ENCODE data around the gene NBAS. TPM values are rescaled to one million over a fixed set of nuclear protein-coding genes. Genes with fewer than 3 reads are reported as not detected.

Gene NBAS
- total and polyA plus RNA-seq, 9 of the 15 experiments (the other 6 are each of a cell fraction or from before 2014, with no cell fraction given): 15.3 to 94.4 (median 69.9) TPM

- DNase-seq (ENCODE audit: extremely low read depth in 1 of 4, low spot score in 3 of 4) (no peak), FAIRE-seq (no peak), ATAC-seq (no peak)
- no peaks in the 10 kb centered on the region for H3K9me1 ChIP-seq (ENCODE audit: control insufficient read depth, insufficient read depth, low read length)
- no peak overlapping the region for H3K4me2 ChIP-seq (ENCODE audit: insufficient read depth, low read length)
- CTCF ChIA-PET (ENCODE audit: low intra/inter-chr PET ratio): no interaction called here
- POLR2A ChIA-PET: interaction anchor here (1.3 kb wide), 1 partner anchor 26 kb away, joined by 3 read pairs; no protein-coding TSS in a partner anchor
- intact Hi-C loops (cut with micrococcal nuclease) (no loop called here), in situ Hi-C loops (cut with MboI) (no loop called here)
- no peak overlapping the region for H3K27ac ChIP-seq (ENCODE audit: extremely low read depth, low read depth, low read length)
- no peaks in the 10 kb centered on the region; a peak in 1 of 5 replicates for H3K4me1 ChIP-seq (replicated peaks in 1 of 2; ENCODE audit: control insufficient read depth in 2 of 2, insufficient read depth in 2 of 2, low read length in 2 of 2)
- H3K9ac ChIP-seq (ENCODE audit: insufficient read depth in 1 of 2, low read depth in 2 of 2, low read length in 2 of 2): no peak overlapping the region
- H2AFZ ChIP-seq (ENCODE audit: low read depth, low read length): no peak overlapping the region
- no TSS peak for BruUV-seq (replicated peaks)
- H3K79me2 ChIP-seq (ENCODE audit: control insufficient read depth, insufficient read depth, low read length): no peaks in the 10 kb centered on the region
- peaks cover 84% of the 10 kb centered on the region for H3K36me3 ChIP-seq (ENCODE audit: control insufficient read depth, insufficient read depth, low read length)
- TF ChIP-seq HMBOX1 (IDR thresholded peaks at IDR 0.05): no peak
- TF ChIP-seq SLC30A9 (CRISPR knock-in tag; IDR thresholded peaks at IDR 0.05): no peak
- TF ChIP-seq PTTG1 (tag; IDR thresholded peaks at IDR 0.05; ENCODE audit: low read depth): no peak
- TF ChIP-seq MTA2 (IDR thresholded peaks at IDR 0.05; ENCODE audit: low read depth): no peak
- no peaks in the 10 kb centered on the region for H4K20me1 ChIP-seq (replicated peaks; ENCODE audit: control insufficient read depth, insufficient read depth, low read length)
- no peak overlapping the region for H3K4me3 ChIP-seq
- WGBS (ENCODE audit: insufficient coverage, low coverage, missing lambda C conversion rate): 96% methylated on average over 2 of the region's 2 CpGs
- no peaks in the 10 kb centered on the region for H3K27me3 ChIP-seq (ENCODE audit: control insufficient read depth in 2 of 2, insufficient read depth in 2 of 2, low read length in 2 of 2)
- H3K9me3 ChIP-seq (replicated peaks; ENCODE audit: control insufficient read depth, insufficient read depth, low read depth, low read length): no peaks in the 10 kb centered on the region
Measured at GRCh38 chr2:15279201-15279876, 281.8 kb downstream of the NBAS start.

GRCh38 chr2:15278296-15278695, 282.8 kb downstream of the NBAS start:
- POLR2A ChIA-PET: interaction anchor here (0.8 kb wide), 1 partner anchor 817 kb away, joined by 3 read pairs; no protein-coding TSS in a partner anchor
- H3K79me2 ChIP-seq (ENCODE audit: control insufficient read depth, insufficient read depth, low read length): no peaks in the 10 kb centered on the region

More at GRCh38 chr2:15278296-15278695, 282.8 kb downstream of the NBAS start:
- Histone ChIP-seq H3K4me2 (ENCODE audit: insufficient read depth, low read length) (no peak overlapping the region), H3K27ac (ENCODE audit: extremely low read depth, low read depth, low read length) (no peak overlapping the region), H3K4me3 (no peak overlapping the region), H3K36me3 (ENCODE audit: control insufficient read depth, insufficient read depth, low read length) (peaks cover 80% of the 10 kb centered on the region), H4K20me1 (replicated peaks; ENCODE audit: control insufficient read depth, insufficient read depth, low read length) (no peaks in the 10 kb centered on the region), H3K9me3 (replicated peaks; ENCODE audit: control insufficient read depth, insufficient read depth, low read depth, low read length) (no peaks in the 10 kb centered on the region), H3K9me1 (ENCODE audit: control insufficient read depth, insufficient read depth, low read length) (no peaks in the 10 kb centered on the region), H2AFZ (ENCODE audit: low read depth, low read length) (no peak overlapping the region), H3K27me3 (ENCODE audit: control insufficient read depth in 2 of 2, insufficient read depth in 2 of 2, low read length in 2 of 2) (no peaks in the 10 kb centered on the region), H3K9ac (ENCODE audit: insufficient read depth in 1 of 2, low read depth in 2 of 2, low read length in 2 of 2) (no peak overlapping the region), H3K4me1 (replicated peaks in 1 of 2; ENCODE audit: control insufficient read depth in 2 of 2, insufficient read depth in 2 of 2, low read length in 2 of 2) (no peaks in the 10 kb centered on the region; a peak in 1 of 5 replicates)
- BruUV-seq (replicated peaks): no TSS peak
- FAIRE-seq (no peak), ATAC-seq (no peak), DNase-seq (ENCODE audit: extremely low read depth in 1 of 4, low spot score in 3 of 4) (no peak)
- CTCF ChIA-PET (ENCODE audit: low intra/inter-chr PET ratio): no interaction called here
- TF ChIP-seq CEBPG (CRISPR knock-in tag; IDR thresholded peaks at IDR 0.05): no peak
- peak; percentile 58 to 63 for TF ChIP-seq CEBPG (tag; conservative IDR thresholded peaks at IDR 0.05 in 1 of 2, IDR thresholded peaks at IDR 0.05 in 1 of 2)
- no peak for TF ChIP-seq SP1 (CRISPR knock-in tag; IDR thresholded peaks at IDR 0.05)
- TF ChIP-seq ATF3 (IDR thresholded peaks at IDR 0.05): peak; percentile 20; the same call in 1 of the 2 replicates
- TF ChIP-seq ATF3 (CRISPR knock-in tag; conservative IDR thresholded peaks at IDR 0.05): no peak
- TF ChIP-seq CEBPB (tag; IDR thresholded peaks at IDR 0.05): peak; percentile 35; the same call in 1 of the 2 replicates
- WGBS (ENCODE audit: insufficient coverage, low coverage, missing lambda C conversion rate): 87% methylated on average over 3 of the region's 3 CpGs
- in situ Hi-C loops (cut with MboI): no loop called here
- intact Hi-C loops (cut with micrococcal nuclease): no loop called here

Data from K562 (cell line).